Esophagus squamous epithelium (tissue), 4 donors: ENCODE measurements around the gene CYP1A2.

Experiments used
- CTCF ChIP-seq, 6 experiments: fragments of 450-650 bp in 4 of 6; fragments of 200-600 bp in 2 of 6; sonication (generic) in 2 of 6; IDR thresholded peaks; one replicate each; pipeline ENCODE4 v1.5.1; 2016 to 2019; ENCODE audit warnings: antibody characterized with exemption in 6 of 6, mild to moderate bottlenecking in 4 of 6, moderate library complexity in 4 of 6
- POLR2A ChIP-seq, 4 donors: fragments of 450-650 bp; IDR thresholded peaks; one replicate each; pipeline ENCODE4 v1.6.1; 2017; ENCODE audit warnings: antibody characterized with exemption in 4 of 4, mild to moderate bottlenecking in 4 of 4, moderate library complexity in 3 of 4

- TF ChIP-seq CTCF (IDR thresholded peaks at IDR 0.05) (no peak), POLR2A (IDR thresholded peaks at IDR 0.05) (no peak)
Observed at GRCh38 chr15:74748322-74748946, at the start of gene CYP1A2.
